Glomerular visceral epithelial cell (primary cell): Measurements from ENCODE around the gene FAM81A.
"Not testable (repeated sequence)": the region's sequence is repeated elsewhere in the genome, so short reads cannot be mapped to it uniquely, and the experiment has no call there.

Experiments used
- DNase-seq: peaks from one replicate; pipeline ENCODE4 v3.0.0-alpha.2; 2016; ENCODE audit errors: extremely low spot score

The FAM81A gene

DNA sequence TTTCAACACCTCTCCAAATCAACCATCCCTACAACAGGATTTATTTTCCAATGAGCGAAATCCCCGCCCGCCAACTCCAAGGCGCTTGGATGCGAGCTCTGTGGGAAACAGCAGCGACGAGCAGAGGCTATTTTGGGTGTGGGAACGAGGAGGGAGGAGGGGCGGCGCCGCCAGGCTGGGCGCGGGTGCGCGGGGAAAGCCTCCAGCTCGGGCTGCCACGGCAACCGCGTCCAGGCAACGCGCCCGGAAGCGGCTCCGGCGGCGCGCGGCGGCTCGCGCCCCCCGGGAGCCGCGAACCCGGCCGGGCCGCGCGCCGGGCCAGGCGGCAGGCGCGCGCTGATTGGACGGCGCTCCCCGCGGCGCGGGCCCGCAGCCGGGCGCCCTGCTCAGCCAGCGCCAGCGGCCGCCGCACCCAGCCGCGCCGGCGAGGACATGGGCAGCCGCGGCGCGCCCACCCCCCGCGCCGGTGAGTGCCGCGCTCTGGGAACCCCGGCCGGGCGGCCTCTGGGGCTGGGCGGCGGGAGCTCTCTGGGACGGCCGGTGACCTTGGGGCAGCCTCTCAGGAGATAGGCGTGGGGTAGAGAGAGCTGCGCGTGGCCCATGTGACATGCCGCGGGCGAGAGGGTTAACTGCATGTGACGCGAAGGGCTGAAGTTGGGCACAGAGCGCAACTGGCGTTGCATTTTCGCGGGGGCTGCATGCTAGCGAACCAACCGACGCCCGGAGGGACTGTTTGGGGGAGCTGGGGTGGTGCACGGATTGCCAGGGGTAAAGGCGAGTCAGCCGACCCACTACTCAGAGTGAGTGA, at the start of gene FAM81A:
FAM81A (plus strand) TSS at position 370 of the 808 bp plus-strand sequence. CDS start 20,441 bp downstream, outside the sequence.
- DNase-seq = peak; percentile 74

- no peak for DNase-seq
Measured at GRCh38 chr15:59388670-59389069, 49.3 kb upstream of the FAM81A start.

GRCh38 chr15:59392299-59392698, 45.7 kb upstream of the FAM81A start:
- no peak for DNase-seq

- DNase-seq = no peak
Measured at GRCh38 chr15:59394166-59394661, 43.8 kb upstream of the FAM81A start.

- DNase-seq = no peak
Measured at GRCh38 chr15:59396211-59396610, 41.8 kb upstream of the FAM81A start.

GRCh38 chr15:59396679-59397078, 41.3 kb upstream of the FAM81A start:
- no peak for DNase-seq

- no peak for DNase-seq
Measured at GRCh38 chr15:59398220-59398619, 39.8 kb upstream of the FAM81A start.

DNA sequence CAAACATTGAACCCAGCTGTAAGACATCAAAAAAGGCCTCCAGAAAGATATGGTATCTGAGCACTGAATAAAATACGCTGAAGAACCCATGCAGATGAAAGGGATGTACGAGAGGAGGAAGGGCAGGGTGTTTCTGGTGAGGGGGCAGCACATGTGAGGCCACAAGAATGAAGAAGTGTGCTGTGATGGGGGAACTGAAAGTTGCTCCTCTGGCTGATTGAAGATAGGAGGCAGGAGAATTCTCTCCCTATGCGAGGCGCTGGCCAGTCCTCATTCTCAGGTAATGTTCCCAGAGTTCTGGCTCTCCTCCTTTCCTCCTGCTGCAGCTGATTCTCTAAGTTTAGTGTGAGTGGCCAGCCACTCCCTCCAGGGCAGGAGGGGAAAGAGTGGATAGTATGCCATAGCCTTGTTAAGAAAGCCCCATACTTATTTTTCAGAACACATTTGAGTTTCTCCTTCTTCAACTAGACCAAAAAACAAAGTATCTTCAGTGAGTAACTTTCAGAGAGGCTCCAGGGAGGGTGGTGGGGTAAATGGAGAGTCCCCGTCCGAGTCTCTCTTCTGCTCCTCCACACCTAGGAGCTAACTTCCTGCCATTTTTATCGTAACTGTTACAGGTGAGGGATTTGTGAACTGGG, 38.4 kb upstream of the FAM81A start:
- no peak for DNase-seq

DNA sequence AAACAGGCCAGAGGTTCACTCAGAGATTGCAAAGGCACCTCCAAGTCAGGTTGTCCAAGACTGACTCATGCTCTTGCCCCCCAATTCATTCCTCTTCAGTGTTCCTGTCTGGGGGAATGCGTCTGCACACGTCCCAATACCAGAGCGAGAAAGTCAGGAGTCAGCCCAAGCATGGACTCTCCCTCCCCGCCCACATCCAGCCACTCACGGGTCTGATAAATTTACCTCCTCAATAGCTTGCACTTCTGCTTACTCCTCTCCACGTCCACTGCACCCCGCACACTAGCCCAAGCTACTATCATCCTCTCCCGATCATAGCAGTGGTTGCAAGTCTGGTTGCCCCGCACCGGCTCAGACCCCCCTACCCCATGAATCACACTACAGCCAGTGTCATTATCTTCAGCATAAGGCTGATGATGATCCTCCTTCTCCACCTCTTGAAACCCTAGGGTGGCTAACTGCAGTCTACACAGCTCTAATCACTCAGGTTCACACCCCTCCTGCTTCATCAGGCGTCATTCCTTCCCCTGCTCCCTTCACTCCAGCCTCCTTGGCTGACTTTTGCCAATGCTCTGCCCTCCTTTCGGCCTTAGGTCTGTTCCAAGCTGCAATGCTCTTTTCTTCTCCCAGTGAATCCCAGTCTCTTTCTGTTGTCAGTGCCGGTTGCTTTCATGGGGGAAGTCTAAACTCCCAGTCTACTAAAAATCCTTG, 37.7 kb upstream of the FAM81A start:
- DNase-seq = no peak

DNA sequence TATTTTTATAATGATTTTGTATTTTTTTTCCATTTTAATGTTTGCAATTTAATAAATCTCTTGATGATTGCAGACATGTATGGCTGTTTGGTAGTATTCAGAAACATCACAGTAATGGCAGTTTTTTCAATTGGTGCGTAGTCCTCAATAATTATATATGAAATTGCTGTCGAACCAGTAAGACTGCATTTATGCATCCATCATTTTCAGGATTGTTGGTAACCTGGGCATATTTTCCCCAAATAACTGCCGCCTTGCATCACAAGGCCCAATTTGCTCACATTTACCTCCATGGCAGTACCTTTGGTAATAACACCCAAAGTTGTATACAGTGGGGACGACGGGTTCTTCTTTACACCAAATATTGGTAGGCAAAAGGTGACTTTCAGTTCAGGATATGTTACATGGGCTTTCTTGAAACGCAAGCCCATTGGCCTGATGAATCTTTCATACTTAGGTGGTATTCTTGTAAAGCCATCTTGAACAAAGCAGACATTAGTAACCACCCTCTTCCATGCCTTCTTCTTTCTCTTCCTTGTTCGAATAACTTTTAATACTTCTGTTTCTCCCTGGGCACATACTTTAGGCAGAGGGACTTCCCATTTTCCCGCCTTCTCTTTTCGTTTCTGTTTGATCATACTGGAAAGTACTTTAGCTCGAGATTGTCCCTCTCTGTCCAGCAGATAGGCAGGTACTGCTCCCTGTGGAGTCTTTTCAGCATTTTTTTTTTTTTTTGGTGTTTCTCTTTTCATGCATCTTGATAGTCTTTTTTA, 36.7 kb upstream of the FAM81A start:
- not testable (repeated sequence) for DNase-seq

GRCh38 chr15:59401824-59402569, 36.0 kb upstream of the FAM81A start:
- DNase-seq = no peak

DNA sequence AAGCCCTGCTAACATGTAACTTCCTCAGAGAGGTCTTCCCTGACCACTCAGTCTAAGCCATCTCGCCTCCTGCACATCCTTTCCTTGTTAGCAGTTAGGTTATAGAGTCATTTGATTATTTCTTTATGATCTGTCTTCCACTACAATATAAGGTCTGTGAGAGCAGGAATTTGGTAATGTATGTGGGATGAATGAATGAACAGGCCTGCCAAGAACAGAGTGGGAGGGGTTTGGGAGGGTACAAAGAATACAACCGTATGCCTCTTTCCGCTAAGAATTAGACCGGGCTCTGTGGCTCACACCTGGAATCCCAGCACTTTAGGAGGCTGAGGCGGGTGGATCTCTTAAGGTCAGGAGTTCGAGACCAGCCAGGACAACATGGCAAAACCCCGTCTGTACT, 32.9 kb upstream of the FAM81A start:
- no peak for DNase-seq

DNA sequence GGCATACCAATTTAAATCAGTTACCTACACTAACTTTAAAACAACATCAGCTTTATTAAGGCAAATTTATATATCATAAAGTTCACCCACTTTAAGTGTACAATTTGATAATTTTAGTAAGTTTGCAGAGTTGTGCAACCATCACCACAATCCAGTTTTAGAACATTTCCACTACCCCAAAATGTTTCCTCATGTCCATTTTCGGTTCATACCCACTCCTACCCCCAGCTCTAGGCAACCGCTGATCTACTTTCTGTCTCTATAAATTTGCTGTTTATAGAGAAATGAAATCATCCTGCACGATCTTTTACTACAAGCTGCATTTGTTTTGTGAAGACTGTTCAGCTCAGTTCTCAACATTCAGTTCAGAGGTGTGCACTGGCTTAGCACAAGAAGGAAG, 31.5 kb upstream of the FAM81A start:
- DNase-seq = no peak

- DNase-seq = no peak
Measured at GRCh38 chr15:59407946-59408345, 30.0 kb upstream of the FAM81A start.

GRCh38 chr15:59410391-59410896, 27.5 kb upstream of the FAM81A start:
- DNase-seq = peak; percentile 89

DNA sequence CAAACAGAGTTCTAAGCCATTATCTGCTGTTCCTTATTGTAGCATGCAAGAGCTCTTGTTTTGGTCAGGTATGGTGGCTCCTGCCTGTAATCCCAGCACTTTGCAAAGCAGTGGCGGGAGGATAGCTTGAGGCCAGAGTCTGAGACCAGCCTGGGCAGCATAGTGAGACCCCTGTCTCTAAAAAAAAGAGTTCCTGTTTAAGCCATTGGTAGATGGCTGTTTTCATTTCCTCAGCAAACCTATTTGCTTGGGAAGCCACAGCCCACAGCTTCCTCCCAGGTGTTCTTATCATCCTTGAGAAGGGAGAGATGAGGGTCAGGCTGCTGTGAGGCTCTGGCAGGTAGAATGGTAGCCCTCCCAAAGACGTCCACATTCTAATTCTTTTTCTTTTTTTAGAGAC, 24.4 kb upstream of the FAM81A start:
- no peak for DNase-seq

GRCh38 chr15:59416816-59417215, 21.2 kb upstream of the FAM81A start:
- DNase-seq = no peak

DNA sequence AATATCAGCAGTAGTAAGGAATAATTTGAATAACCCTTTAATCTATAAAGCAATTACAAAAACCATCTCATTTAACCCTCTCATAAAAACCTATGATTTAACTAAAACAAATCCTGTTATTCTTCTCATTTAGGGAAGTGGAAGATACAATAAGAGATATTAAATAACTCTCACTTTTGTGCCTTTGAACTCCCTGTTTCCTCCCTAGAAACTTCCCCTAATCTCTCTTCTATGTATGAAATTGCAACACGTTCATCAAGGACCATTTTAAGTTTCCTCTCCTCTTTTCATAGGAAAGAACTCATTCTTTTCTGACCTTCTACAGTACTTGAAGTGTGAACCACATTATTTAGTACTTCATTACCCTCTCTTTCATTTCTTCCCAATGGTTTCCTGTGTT, 18.8 kb upstream of the FAM81A start:
- no peak for DNase-seq

- DNase-seq = no peak
Measured at GRCh38 chr15:59420108-59420507, 17.9 kb upstream of the FAM81A start.

DNA sequence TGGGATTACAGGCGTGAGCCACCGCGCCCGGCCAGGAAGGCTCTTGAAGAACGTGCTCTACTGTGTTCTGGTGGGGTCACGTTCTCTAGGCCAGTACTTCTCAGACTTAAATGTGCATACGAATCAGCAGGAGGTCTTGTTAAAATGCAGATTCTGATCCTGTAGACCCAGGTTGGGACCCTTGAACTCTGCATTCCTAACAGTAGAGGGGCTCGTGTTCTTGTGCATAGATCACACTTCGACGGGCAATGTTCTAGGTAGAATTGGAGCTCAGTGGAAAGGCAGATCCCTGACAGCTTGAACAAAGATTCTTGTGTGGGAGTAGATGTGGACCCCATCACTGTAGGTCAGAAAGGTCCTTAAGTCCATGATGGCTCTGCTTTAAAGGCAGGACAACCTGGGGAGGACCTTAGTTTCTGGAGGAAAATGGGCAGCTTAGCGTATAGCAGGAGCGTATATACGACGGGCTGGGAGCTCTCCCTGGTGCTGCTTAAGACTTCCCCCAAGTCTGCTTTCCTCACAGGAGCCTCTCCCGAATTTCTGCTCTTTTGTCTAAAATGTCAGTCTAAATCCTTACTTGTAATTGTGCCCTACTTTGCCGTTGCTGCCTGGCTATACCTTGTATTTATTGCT, 16.9 kb upstream of the FAM81A start:
- no peak for DNase-seq
